HG02840 (cell line): Measurements from ENCODE around the gene NOS3.

ENCODE experiments used
- ATAC-seq: cut with Tn5 transposase; IDR thresholded peaks from one replicate; pipeline ENCODE4 v1.9.1; 2021; ENCODE audit warnings: mild to moderate bottlenecking, moderate library complexity, moderate number of reproducible peaks; ENCODE audit not compliant: unreplicated experiment, low FRiP score

The NOS3 gene

DNA sequence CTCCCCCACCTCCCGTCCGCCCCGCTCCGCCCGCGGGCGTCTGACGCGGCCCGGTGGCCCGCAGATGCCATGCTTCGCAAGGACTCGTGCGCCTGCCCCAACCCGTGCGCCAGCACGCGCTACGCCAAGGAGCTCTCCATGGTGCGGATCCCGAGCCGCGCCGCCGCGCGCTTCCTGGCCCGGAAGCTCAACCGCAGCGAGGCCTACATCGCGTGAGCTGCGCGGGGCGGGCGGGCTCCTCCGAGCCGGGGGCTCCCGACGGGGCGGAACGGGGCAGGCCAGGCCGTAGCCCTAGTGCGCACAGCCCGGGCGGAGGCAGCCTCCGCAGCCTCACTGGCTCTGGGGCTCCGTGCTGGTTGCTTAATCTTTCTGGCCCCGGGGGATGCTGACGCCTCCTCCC is 60.3 kb downstream of the NOS3 start:
- no peak for ATAC-seq

DNA sequence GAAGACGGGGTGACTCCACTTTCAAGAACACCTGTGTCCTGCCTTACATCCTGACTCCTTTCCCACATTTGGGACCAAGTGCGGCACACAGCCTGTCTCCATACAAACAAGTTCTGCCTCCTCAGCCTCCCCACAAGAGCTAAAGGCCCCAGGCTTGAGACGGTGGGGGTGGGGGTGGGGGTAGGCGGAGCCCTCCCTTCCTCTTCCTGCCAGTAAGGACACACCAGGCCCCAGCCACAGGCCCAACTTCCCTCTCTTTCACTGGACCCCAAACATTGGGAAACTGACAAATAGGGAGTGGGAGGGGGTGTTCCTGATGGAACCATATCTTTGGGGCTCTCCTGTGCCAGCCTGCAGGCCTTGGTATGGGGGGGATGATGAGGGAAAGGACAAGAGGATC is 62.3 kb downstream of the NOS3 start:
- no peak for ATAC-seq

DNA sequence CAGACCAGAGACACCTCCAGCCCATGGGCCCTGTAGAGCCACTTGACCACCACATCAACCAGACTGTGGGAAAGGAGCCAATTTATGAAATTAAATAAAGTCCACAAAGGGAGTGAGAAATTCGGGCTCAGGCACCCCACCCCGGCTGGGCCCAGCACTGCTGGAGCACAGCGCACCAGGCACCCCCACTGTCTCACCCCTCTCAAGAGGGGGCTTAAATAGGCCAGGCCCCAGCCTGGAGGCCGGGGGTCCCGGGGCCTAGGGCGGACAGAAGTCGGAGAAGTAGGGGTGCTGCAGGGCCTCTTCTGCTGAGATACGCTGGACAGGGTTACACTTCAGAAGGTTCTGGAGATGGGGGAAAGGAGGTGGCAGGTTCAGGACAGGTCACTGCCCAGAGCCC is 62.9 kb downstream of the NOS3 start:
- no peak for ATAC-seq

DNA sequence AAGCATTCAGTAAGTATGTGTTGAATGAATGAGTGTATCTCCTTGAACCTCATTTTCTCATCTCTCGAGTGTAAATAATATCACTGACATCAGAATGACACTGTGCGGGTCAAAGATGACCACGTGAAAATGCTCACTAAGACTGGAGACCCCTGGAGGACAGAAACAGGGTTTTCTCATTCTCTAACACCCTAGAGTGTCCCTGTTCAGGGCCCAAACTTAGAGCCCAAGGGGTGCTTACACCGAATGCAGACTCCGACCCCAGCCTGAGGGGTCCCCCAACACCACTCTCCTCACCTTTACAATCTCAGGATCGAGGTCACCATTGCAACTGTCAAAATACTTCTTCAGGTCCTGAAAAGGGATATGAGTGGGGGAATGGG is 65.5 kb downstream of the NOS3 start:
- ATAC-seq, result no peak

DNA sequence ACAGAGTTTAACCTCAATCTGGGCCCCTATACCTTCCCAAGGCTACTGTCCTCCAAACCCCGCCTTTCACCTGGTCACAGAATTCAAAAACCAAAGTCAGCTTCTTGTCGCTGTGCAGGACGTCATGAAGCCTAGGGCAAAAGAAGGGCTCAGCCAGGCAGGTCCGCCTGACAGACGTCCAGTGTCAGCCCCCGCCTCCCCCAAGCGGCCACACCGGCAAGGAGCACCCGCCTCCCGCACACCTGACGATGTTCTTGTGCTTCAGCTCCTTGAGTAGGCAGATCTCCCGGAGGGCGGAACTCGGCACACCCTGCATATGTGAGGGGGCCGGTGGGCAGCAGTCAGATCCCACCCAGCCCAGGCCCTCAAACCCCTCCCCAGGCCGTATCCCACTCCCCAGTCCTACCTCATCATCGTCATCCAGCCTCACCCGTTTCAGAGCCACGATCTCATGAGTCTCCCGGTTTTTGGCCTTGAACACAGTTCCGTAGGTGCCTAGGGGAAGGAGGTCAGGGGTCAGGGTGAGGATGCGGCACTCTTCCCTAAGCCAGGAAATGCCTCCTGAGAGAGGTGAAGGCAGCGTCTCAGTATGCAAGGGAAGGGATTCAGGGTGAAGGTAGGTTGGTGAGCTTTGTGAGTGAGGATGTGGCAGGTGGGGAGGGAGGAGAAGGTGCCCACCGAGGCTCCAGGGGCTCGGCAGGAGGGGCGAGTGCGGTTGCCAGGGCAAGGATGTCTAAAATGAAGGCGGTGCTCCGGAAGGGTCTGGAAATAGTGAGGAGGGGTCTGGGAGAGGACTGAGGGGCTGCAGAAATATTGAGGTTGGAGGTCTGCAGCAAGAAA is 66.1 kb downstream of the NOS3 start:
- ATAC-seq, result no peak

DNA sequence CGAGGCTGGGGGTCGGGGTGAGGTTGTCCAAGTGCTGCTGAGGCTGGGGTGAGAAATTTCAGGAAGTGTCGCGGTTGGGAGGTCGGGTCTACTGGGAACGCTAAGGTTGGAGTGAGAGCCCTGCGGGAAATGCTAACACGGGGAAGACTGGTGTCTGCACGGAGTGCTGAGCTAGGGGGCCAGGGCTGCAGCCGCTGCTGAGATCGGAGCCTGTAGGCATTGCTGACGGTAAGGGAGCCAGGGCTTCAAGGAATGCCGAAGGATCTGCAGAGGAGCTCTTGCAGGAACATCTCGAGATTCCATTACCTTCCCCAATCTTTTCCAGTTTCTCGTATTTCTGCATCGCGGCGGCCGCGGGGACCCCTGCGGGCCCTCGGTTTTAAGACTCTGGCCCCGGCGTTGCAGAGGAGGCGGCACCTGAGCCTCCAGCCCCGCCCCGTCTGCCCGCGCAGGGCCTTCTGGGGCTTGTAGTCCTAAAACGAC is 66.7 kb downstream of the NOS3 start, which contains the start of gene CDK5:
CDK5 (minus strand) TSS at position 392 of the 483 bp plus-strand sequence; CDS start at position 343, 49 bp downstream.
- peak; percentile 8 for ATAC-seq

DNA sequence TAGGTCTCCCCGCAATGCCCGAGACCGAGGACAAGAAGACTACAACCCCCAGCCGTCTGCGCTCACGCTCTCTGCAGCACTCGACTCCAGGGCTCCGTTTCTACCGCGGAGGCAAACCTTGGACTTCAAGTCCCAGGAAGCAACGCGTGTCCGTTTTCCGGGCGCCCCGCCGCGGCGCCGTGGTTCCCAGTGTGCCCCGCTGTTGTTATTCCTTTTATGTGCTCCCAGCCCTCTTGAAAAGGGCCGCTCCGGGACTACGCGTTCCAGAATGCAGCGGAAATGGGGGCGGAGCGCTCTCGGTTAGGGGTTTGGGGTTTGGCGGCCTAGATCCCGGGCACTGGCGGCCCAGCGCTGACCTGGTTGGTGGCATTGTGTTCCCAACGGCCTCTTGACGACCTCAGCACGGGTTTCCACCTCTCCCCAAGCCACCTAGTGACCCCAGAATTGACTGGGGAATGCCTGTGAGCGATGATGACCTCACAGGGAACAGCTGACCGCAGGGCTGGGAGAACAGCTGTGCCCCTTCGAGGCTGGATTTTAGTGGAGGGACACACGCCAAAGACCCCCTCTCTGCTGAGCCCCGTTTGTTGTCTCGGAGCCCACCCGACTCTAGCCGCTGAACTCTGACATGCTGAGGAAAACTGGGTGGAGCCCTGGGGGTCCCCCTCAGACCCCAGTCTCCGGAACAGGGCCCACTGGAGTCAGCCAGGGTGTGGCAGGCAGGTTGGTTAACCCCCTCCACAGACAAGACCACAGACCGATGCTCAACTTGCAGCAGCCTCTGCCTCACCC is 67.4 kb downstream of the NOS3 start:
- ATAC-seq, result peak; percentile 87

DNA sequence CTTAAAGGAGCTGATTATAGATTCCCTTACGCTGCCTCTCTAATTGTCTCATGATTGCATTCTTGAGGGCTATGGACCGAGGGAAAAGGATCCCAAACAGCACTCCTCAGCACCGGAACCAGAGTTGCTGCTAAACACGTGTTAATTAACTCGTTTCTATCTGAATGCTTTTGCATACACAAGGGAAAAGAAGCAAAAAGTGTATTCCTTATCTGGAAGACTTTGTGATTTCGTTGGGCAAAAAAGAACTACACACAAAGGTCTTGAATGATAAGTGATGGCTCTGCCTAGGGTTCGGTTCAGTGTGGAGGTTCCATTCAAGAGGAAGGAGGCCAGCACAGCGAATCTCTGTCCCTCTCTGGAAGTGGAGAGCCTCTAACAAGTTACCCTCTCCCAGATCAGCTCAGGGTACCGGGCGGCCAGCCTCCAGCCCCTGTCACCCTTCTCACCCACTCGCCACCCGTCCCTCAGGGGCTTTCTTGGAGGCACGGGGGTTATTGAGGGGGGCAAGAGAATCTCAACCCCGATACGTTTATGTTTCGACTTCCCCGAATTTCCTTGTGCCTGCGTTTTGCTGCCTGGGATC is 68.1 kb downstream of the NOS3 start:
- ATAC-seq, result no peak

DNA sequence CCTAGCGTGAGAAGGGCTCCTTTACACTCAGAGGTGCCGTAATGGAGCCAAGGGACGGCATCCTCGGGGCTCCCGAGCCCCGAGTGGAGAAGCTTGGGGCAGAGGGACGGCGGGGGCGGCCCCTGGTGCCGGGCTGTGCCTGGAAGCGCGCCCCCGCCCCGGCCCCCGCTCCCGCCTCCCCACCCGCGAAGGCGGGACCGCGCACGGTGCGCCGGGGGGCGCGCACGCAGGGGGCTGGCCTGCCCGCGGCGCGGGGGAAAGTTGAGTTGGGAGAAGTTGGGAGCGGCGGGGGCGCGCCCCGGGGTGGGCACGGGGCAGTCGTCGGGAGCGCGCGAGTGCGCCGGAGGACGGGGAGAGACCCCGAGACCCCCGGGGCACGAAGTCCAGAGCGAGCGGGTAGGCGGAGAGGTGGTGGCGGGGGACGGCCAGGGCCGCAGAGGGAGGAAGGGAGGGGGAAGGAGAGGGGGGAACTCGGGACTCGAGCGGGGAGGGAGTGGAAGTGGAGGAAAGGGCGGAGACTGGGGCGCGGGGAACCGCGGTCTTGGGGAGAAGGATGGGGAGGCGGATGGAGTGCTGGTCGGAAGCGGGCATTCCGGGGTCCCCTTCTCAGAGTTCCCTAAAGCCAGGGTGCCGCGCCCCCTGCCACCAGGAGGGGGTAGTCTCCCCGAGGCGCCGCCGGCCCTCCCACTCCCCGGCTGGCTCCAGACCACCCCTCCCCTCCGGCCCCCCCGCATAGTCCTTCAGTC is 68.7 kb downstream of the NOS3 start, which contains the start of gene SLC4A2:
SLC4A2 (plus strand) TSS at position 223 of the 746 bp plus-strand sequence. CDS start 2,399 bp downstream, outside the sequence.
- peak; percentile 30 for ATAC-seq

DNA sequence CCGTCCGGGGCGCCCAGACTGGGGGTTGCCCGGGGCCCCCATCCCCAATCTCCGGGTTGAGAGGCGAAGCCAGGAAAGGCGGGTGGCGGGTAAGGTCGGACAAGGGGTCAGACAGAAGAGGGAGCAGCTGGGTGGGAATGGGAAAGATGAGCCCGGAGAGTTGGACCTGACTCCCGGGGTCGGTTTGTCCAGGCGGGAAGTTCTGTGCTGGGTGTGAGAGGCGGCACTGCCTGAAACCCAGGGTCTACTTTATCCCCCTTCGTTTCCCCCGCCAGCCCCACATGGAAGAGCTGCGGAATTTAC is 69.2 kb downstream of the NOS3 start:
- no peak for ATAC-seq

DNA sequence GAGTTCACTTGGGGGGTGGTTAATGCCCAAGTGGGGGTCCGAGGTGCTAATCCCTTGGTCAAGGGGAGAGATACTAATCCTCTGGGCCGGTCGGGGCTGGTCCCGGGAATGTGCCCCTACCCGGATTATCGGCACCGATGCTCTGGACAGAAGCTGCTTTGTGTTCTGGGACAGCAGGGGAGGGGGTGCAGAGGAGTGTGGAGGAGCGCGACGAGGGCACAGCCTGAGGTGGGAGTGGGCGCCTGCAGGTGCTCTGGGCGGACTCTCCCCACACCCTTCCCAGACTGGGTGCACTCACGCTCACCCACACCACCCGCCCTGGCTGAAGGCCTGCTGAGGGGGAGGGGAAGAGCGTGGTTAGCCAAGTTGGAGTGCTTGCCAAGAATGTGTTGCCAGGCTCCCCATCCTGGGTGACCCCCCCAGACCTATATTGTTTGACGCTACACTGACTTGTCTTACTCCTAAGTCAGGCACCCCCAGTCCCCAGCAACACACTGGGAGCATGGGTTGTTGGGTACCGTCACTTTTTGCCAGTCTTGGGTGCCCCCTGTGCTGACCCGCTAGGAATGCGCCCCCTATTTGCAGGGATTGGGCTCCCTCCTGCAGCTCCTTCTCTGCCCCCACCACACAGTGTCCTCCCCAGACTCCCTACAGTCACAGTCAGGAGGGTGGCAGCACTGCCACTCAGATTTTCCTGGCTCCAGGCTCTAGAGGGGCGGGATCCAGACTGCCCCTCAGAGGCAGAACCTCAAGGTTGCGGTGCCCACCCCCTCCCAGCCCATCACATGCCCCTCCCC is 69.8 kb downstream of the NOS3 start:
- no peak for ATAC-seq

DNA sequence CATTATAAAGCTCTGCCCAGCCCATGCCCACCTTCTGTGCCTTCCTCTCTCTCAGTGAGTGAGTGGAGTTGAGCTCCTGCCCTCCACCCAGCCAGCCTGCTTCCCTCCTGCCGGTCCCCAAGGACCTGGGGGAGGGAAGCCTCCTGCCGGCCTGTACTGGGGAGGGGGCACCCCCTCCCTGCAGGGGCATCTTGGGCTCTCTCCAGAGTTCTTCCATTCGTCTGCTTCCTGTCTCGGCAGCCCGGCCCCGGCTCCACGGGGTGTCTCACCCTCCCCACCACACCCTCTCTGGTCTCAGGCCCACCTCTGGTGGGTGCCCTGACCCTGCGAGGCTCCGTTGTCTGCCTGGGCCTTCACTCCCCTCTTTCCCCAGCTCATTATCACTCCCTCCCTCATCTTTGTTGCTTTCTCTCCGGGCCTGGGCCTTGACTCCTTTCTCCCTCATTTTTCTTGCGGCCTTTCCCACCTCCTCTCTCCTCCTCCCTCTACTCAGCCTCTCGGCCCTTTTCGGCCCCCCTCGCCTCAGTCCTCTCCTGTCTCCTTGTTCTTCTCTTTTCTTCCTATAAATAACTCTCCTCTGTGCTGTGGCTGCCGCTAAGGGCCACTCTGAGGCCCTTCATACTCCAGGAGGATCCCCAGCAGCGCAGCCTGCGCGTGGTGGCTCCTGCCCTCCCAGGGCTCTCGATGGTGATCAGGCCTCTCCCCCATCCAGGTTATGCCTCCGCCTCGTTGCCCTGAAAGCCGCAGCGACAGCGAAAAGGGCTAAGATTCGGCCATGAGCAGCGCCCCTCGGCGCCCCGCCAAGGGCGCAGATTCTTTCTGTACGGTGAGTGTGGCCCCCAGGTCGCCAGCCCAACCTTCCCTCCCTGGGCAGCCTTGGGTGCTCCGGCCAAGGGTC is 70.6 kb downstream of the NOS3 start:
- no peak for ATAC-seq

DNA sequence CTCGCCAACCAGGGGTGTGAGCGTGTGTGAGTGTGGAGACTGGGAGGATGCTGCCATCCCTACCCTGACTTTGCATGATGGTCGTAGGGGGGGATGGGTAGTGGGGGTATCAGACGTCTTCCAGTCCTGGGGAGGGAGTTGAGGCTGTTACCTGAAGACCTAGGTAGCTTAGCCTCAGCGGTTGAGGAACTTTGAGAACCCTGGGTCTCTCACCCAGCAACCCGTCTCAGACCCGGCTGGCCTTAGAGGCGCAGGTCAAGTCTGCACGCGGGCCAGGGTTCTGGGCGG is 71.2 kb downstream of the NOS3 start:
- ATAC-seq, result no peak

DNA sequence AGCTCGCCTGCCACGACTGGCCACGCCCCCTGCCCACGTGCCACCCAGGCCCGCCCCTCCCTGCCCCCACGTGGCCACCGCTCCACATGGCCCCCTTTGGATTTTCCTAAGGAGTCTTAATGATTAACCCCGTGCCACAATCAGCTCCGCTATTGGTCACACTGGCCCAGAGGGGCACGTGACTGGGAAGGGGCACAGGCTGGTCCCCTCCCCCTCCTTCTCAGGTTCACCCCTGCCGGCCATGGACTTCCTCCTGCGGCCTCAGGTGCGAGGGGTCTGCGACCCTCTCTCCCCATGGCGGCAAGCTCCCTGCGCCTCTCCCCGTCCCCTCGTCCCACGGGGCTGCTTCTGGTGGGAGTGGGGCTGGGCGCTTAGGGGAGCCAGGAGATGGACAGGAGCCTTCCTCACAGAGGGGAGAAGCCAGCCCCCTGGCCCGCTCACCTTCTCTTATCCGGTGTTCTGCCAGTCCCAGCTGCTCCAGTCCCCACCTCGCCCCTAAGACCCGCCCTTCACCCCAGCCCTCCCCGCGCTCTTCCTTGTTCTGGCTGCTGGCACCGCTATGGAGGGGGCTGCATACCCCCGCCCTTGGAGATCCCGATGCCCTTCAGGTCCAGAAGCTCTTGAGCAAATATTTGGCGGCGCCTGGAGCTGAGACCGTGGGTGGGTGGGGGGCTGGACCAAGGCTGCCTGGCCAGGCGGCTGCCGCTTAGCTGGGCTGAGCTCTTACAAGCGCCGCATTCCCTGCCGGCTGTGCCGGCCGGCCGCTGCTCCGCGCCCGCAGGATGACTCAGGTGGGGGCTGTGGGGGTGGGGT is 71.8 kb downstream of the NOS3 start:
- no peak for ATAC-seq

DNA sequence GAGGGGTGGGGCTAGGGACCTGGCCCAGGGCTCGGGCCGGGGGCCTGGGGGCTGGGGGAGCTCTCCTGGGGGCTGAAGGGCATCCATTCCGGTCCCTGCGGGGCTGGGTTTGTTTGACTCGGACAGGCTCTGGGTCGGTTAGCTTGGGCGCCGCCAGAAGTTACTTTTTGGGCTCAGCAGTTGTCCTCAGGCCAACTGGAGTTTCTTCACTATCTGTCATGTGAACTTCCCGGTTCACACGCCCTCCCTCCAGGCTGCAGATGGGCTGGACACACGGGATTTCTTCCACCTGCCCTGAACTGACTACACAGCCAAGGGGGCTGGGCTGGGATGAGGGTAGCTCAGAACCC is 72.4 kb downstream of the NOS3 start:
- no peak for ATAC-seq
